HG02642 (cell line): ENCODE results near the gene PPP1R15A.
"Not testable (repeated sequence)": the region's sequence is repeated elsewhere in the genome, so short reads cannot be mapped to it uniquely, and the experiment has no call there.

Experiments
- ATAC-seq: cut with Tn5 transposase; IDR thresholded peaks from one replicate; pipeline ENCODE4 v1.9.1; 2021; ENCODE audit warnings: mild to moderate bottlenecking; ENCODE audit not compliant: unreplicated experiment, poor library complexity

Gene PPP1R15A

DNA sequence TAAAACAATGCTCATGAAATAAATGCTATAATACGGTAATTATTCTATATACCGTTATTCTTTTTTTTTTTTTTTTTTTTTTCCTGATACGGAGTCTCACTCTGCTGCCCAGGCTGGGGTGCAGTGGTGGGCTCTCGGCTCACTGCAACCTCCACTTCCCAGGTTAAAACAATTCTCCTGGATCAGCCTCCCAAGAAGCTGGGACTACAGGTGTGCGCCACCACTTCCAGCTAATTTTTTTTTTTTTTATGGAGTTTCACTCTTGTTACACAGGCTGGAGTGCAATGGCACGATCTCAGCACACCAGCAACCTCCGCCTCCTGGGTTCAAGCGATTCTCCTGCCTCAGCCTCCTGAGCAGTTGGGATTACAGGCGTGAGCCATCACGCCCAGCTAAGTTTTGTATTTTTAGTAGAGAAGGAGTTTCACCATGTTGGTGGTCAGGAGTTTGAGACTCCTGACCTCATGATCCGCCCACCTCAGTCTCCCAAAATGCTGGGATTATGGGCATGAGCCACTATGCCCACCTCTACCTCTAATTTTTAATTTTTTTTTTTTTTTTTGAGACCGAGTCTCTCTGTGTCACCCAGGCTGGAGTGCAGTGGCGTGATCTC, 6.9 kb downstream of the PPP1R15A start:
- ATAC-seq: no peak

DNA sequence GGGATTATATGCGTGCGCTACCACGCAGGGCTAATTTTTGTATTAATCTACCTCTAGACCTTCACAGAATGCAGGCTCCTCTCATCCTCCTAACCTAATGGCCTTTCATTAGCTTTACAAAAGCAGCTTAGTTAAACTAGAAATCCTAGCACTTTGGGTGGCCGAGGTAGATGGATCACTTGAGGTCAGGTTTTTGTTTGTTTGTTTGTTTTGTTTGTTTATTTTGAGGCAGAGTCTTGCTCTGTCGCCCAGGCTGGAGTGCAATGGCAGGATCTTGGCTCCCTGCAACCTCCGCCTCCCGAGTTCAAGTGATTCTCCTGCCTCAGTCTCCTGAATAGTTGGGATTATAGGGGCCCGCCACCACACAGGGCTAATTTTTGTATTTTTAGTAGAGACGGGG, 7.5 kb downstream of the PPP1R15A start:
- ATAC-seq: not testable (repeated sequence)

DNA sequence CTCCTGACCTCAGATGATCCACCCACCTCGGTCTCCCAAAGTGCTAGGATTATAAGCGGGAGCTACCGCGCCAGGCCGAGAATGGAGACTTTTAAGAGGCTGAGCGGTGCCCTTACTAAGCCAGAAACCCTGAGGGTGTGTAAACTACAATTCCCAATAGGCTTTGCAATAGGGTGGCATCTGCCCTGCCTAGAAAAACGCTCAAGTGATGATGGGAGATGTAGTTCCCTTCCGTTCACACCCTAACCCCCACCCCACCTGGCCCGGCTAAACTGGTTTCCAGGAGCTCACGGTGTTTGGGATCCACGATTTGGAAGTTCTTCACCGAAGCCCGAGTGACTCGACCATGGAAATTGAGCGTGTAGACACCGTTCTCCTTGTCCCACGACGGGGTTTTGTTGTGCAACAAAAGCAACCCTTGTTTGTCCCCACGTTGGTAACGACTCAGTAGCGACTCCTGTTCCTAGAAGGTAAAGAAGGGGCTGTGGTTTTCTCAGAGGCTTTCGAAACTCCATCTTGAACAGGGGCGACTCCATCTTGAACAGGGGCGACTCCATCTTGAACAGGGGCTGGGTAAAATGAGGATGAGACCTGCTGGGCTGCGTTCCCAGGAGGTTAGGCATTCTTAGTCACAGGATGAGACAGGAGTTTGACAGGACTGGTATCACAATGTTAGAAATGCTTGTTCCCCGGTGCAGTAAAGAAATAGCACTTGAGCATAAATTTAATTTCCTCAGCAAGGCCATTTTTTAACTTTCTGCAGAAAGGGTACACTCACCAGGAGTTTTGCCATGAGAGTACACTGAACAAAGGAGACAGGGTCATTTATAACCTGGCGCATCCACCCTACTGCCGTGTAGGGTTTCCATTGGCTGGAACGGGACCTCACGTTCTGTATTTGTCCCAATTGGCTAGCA, 9.8 kb downstream of the PPP1R15A start:
- no peak for ATAC-seq

DNA sequence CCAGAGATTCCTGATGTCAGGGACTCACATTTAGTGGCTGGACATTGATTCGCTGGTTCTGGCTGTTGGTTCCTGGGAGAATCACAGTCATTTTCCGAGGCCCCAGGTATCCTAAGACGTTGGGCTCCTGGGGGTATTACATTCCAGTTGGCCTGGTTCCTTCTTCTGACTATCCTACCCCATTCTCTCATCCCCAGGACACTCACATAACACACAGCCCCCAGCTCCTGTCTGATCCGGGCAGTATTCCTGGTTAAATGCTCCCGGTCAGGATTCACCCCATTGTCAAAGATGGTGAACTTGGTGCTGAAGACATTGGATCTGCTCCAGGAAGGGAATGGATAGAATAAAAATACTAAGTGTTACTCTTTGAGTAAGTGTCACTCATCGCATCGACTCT, 11.5 kb downstream of the PPP1R15A start:
- ATAC-seq: no peak

DNA sequence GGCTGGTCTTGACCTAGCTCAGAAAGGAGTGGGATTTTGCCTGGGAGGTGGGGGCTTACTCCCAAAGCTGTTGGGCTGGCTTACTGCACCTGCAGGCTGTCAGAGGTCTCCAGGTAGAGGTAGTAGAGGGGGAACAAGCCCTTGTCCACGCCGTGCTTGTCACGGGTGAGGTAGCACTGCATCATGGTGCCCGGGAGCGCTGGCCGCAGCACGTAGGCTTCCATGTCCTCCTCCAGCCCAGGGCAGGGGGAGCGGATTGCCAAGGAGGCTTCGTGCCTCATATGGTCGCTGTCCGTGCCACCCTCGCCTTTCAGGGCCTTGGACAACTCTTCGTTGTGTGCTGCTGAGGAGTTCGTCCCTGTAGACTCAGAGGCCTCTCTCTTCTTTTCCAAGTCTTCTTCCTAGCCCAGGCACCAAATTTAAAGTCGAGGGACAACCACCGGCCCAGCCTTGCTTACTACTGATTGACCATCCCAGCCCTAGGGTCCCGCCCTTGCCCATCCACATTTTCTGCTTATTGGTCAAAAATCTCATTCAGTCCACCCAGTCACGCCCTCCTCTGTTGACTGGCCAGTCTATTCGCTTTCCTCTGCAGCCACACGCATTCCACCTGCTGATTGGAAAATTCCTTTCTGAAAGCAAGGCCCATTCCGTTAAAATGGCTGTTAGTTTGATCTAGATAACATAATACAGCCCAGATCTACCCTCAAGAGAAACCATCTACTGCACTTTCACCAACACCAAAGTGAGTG, 15.8 kb downstream of the PPP1R15A start:
- no peak for ATAC-seq

DNA sequence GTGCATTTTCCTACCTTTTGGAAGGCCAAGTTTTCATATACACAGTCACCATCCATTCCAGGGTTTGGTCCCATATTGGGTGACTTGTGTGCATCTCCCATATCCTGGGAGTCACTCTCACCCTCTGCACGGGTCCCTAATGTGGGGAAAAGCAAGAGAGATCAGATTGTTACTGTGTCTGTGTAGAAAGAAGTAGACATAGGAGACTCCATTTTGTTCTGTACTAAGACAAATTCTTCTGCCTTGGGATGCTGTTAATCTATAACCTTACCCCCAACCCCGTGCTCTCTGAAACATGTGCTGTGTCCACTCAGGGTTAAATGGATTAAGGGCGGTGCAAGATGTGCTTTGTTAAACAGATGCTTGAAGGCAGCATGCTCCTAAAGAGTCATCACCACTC, 17.3 kb downstream of the PPP1R15A start:
- ATAC-seq: not testable (repeated sequence)

DNA sequence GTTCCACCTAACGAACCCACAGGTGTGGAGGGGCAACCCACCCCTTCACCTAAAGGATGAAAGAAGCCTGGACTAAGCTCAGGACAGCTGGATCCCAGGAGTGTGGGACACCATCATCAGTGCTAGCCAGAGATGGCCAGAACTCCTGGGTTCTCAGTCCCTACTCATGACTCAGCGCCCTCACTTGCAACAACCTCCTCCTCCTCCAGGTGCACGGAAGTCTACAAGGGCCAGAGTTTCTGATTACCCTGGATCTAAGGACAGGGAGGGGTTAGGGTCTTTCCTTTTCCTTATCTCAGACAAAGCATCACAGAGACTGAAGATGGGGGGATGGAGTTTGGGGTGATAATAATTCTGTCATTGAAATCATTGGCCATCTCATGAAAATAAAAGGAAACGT, 18.3 kb downstream of the PPP1R15A start:
- ATAC-seq: no peak

DNA sequence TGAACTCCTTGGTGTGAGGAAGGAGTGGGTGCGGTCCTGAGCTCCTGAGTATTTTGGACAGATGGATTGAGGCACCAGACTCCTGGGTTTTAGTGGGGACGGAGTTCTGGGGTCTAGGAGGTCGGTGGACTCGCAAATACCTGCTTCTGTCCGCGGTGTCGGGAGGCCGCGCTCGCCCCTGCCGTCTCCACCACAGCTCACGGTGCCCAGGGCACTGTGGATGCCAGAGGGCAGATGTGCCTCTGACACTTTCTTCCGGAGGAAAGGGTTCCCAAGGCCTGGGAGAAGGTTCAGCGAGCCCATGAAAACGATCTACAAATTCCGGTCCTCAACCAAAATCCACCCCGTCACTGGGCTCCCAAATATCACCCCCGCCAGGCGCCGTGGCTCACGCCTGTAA, 23.0 kb downstream of the PPP1R15A start:
- ATAC-seq: no peak

DNA sequence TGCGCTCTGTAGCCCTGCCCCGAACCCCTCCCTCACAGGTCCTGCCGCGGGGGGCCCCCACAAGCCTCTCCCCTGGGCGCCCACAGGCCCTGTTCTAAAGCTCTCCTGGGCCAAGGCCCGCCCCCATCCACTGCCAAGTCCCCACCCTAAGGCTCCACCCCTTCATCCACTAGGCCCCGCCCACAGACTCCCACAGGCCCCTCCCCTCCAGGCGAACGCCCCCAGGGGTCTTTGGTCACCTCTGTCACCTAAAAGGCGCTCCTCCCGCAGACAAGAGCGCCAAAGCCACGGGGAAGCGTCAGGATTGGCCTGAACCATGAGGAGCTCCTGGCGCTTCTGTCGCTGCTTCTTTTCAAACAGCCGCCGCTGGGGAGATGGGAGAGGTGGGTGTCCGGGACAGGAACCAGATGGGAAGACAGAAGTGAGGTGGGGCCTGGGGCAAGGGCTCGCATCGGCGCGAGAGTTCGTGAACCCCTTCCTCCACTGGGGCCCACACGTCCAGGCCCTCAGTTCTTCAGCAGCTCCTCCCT, 24.0 kb downstream of the PPP1R15A start:
- no peak for ATAC-seq

DNA sequence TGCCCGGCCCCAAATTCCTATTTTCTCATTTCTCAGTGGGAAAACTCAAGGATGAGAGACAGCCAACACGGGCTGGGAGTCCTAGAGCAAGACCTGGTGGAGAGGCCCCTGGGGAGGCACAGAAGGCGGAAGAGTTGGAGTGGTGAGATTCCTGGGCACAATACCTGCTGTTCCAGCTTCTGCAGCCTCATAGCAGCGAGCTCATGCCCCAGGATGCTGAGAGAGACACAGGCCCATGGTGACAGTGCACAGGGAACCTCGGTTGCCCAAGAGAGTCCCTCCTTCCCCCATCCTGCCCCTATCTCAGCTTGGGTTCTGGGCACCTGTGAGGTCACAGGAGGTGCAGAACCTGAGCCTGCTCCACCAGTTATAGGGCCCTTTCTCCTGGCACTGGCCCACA, 25.0 kb downstream of the PPP1R15A start:
- ATAC-seq: no peak

DNA sequence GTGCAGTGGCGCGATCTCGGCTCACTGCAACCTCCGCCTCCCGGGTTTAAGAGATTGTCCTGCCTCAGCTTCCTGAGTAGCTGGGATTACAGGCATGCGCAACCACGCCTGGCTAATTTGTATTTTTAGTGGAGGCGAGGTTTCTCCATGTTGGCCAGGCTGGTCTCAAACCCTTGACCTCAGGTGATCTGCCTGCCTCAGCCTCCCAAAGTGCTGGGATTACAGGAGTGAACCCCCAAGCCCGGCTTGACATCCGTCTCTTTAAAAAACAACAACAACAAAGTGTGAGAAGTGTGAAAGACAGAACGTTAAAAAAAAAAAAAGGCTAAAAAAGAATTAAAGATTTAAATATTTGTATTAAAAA, 27.1 kb downstream of the PPP1R15A start:
- ATAC-seq: not testable (repeated sequence)

DNA sequence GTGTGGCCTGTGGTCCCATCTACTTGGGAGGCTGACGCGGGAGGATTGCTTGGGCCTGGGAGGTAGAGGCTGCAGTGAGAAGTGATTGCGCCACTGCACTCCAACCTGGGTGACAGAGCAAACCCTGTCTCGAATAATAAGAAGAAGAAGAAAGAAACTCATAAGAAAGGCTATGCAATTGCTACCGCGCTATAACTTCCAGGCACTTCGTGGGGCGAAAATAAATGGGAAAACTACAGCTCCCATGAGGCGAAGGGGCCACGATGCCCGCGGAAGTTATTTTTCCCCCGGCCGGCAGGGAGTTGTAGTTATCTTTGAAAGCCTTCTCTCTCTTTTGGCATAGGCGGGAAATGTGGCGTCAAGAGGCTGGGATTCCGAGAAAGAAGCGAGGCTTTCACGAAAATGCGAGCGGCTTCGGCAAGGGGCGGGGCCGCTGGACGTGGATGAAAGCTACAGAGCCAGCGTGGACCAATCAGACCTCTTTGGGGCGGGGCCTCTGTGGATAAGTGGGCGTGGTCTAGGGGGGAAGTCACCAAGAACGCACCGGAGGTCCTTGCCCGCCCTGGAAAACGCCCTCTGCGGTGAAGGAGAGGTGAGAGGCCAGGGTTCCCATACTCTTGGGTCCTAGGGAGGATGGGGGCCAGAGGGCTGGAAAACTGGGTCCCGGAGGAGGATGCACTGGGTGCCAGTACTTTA, 27.7 kb downstream of the PPP1R15A start, which contains the start of gene NUCB1:
NUCB1 (plus strand) TSS at position 532 of the 696 bp plus-strand sequence. CDS start 485 bp downstream, outside the sequence.
- peak; percentile 92 for ATAC-seq

DNA sequence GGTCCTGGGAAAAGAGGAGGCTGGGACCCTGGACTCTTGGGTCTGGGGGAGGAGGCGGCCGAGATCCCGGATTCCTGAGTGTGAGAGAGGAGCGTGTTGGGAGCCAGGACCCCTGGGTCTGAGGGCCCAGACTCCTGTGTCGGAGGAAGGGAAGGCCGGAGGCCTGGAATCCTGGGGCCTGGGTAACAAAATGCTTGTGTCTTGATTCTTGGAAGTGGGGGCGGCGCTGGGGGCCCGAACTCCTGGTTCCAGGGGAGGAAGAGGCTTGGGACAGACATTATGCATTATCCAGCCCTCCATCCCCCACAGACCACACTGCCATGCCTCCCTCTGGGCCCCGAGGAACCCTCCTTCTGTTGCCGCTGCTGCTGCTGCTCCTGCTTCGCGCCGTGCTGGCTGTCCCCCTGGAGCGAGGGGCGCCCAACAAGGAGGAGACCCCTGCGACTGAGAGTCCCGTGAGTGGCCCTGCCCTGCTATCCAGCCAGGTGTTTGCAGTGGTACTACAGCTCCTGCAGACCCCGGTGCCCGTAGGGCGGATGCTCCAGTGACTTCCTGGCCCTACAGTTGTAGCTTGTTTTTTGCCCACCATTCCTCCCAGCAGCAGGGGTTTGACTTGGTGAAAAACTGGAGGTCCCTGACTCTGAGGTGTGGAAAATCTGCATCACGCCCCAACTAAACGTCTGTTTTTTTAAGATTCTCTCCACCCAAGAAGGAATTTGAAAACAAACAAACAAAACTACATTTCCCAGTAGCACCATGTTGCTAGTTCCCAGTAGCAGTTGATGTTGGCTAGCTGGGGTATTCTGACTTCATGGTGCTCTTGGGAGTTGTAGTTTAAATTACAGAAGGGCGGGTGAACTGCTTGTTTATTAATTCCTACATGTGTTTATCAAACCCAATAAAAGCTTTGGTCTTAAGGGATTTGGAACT, 28.5 kb downstream of the PPP1R15A start:
- no peak for ATAC-seq

DNA sequence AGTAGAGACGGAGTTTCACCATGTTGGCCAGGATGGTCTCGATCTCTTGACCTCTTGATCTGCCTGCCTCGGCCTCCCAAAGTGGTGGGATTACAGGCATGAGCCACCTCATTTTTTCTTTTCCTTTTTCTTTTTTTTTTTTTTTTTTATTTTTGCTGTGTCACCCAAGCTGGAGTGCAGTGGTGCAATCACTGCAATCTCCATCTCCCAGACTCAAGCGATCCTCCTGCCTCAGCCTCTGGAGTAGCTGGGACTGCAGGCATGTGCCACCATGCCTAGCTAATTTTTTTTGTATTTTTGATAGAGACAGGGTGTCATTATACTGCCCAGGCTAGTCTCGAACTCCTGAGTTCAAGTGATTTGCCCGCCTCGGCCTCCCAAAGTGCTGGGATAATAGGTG, 30.1 kb downstream of the PPP1R15A start:
- ATAC-seq: not testable (repeated sequence)

DNA sequence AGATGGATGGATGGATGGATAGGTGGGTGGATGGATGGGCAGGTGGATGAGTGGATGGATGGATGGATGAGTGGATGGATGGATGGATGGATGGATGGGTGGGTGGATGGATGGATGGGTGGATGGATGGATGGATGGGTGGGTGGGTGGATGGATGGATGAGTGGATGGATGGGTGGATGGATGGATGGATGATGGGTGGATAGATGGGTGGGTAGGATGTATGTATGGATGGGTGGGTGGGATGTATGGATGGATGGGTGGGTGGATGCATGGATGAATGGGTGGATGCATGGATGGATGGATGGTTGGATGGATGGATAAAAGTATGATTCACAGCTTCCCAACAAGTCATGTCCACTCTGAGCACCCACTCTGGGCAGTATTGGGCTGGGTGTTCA, 31.6 kb downstream of the PPP1R15A start:
- ATAC-seq: not testable (repeated sequence)

DNA sequence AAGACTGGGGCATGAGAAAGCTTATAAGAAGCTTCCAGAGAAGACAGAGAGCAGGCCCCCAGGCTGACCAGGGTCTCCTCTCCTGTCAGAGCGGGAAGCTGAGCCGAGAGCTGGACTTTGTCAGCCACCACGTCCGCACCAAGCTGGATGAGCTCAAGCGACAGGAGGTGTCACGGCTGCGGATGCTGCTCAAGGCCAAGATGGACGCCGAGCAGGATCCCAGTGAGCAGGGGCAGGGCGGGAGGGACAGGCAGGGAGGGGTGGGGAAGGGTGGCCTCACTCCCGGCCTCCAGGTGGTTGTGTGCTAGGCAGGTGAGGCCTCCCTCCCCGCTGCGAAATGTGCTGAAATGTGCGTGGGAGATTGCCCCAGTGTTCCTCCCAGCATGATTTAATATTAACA, 33.4 kb downstream of the PPP1R15A start:
- ATAC-seq: no peak

DNA sequence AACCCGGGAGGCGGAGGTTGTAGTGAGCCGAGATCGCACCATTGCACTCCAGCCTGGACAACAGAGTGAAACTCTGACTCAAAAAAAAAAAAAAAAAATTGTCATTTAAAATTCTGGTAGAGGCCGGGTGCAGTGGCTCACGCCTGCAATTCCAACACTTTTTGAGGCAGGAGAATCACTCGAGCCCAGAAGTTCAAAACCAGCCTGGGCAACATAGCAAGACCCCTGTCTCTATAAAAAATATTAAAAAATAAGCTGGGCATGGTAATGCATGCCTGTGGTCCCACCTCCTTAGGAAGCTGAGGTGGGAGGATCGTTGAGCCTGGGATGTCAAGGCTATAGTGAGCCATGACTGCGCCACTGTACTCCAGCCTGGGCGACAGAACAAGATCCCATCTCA, 34.1 kb downstream of the PPP1R15A start:
- ATAC-seq: no peak

DNA sequence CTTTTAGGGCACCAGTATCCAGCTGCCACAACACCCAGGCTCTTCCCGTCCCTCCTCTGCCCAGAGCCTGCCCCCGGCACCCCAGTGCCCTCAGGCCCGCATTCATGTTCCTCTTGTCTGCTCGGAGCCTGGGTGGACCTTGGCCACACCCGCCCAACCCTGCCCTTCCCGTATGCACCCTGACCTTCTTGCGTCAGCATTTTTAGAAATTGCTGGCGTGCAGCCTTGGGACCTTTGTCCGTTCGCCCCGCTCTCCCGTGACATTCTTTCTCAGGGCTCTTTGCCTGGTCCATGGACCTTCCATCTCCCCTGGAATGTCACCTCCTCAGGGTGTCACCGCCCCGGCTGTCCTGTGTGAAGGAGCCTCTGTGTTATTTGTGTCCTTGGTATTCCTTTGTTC, 35.5 kb downstream of the PPP1R15A start:
- ATAC-seq: no peak

DNA sequence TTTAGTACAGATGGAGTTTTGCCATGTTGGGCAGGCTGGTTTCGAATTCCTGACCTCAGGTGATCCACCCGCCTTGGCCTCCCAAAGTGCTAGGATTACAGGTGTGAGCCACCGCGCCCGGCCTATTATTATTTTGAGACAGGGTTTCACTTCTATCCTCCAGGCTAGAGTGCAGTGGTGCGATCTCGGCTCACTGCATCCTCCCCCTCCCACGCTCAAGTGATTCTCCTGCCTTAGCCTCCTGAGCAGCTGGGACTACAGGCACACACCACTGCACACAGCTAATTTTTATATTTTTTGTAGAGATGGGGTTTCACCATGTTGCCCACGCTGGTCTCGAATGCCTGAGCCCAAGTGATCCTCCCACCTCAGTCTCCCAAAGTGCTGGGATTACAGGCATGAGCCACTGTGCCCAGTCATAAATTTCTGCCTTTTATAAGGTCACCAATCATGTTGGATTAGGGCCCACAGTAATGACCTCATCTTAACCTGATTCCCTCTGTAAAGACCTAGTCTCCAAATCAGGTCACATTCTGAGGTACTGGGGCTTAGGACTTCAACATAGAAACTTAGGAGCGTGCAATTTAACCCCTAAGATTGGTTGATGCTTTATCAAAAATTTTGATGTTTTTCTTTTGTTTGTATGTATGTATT, 37.3 kb downstream of the PPP1R15A start:
- ATAC-seq: not testable (repeated sequence)
